Measurements from ENCODE around the gene PHC2.

DNA sequence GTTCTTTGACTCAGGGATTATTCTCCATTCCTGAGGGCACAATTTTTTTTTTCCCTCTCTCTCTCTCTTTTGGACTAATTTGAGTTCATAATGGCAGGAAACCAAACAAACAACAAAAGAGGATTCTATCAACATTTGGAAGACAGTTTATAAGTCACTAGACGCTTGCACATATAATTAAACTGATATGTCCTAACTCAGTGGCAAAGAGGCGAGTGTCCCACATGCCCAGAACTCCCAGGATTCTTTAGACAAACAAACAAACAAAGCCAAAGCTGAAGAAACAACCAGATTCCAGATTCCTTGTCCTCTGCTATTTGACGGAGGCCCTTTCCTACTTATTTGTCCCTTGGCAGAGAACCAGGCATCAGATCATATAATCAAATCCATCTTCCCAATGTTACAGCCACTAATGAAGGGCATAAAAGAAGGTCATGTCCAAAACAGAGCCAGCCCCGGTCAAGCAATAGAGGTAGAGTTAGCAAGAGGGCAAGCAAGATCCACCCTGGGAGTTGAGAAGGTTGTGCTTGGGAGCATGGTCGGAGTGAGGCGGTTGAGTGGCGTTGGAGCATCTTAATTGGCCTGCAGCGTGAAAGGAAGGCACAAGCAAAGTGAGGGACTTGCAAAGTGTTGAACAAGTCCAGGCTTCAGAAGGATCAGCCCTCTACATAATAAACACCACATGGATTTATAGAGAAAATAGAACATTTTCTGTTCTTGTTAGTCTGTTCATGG lies 144.3 kb downstream of the PHC2 start:
- TF ChIP-seq CSDC2 (CRISPR knock-in tag; IDR thresholded peaks at IDR 0.05) = no peak
- TF ChIP-seq, protein P1, sequence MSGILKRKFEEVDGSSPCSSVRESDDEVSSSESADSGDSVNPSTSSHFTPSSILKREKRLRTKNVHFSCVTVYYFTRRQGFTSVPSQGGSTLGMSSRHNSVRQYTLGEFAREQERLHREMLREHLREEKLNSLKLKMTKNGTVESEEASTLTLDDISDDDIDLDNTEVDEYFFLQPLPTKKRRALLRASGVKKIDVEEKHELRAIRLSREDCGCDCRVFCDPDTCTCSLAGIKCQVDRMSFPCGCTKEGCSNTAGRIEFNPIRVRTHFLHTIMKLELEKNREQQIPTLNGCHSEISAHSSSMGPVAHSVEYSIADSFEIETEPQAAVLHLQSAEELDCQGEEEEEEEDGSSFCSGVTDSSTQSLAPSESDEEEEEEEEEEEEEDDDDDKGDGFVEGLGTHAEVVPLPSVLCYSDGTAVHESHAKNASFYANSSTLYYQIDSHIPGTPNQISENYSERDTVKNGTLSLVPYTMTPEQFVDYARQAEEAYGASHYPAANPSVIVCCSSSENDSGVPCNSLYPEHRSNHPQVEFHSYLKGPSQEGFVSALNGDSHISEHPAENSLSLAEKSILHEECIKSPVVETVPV (CRISPR knock-in tag; IDR thresholded peaks at IDR 0.05) = no peak
- TF ChIP-seq, protein P2, sequence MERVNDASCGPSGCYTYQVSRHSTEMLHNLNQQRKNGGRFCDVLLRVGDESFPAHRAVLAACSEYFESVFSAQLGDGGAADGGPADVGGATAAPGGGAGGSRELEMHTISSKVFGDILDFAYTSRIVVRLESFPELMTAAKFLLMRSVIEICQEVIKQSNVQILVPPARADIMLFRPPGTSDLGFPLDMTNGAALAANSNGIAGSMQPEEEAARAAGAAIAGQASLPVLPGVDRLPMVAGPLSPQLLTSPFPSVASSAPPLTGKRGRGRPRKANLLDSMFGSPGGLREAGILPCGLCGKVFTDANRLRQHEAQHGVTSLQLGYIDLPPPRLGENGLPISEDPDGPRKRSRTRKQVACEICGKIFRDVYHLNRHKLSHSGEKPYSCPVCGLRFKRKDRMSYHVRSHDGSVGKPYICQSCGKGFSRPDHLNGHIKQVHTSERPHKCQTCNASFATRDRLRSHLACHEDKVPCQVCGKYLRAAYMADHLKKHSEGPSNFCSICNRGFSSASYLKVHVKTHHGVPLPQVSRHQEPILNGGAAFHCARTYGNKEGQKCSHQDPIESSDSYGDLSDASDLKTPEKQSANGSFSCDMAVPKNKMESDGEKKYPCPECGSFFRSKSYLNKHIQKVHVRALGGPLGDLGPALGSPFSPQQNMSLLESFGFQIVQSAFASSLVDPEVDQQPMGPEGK (CRISPR knock-in tag; IDR thresholded peaks at IDR 0.05; ENCODE audit: borderline replicate concordance) = no peak
